Naive thymus-derived CD4-positive, alpha-beta T cell (primary cell): ENCODE data around the gene TPH2. TPM values are rescaled to one million over a fixed set of nuclear protein-coding genes. Genes with fewer than 3 reads are reported as not detected.

Experiments used
- ATAC-seq: fragments of 150-1000 bp; cut with Tn5 transposase; 2 replicates; pipeline ENCODE4 v1.10.0; 2021; ENCODE audit warnings: mild to moderate bottlenecking, moderate library complexity
- CTCF ChIA-PET: fragments of 350-600 bp; sonication (Branson Sonifier 250); formaldehyde crosslinking; loops from one replicate; lab custom pipeline; 2021; ENCODE audit warnings: antibody characterized with exemption; lab: Charles Lee
- POLR2A ChIA-PET: fragments of 350-600 bp; sonication (Branson Sonifier 250); formaldehyde crosslinking; loops from one replicate; lab custom pipeline; 2021; ENCODE audit warnings: antibody characterized with exemption, inconsistent platforms; lab: Charles Lee
- DNase-seq, 9 donors: peaks; one replicate each; pipeline versions ENCODE4 v3.0.0 to v3.0.0-alpha.2; 2020 to 2022; ENCODE audit warnings: mixed read lengths in 1 of 9
- H3K27ac ChIP-seq: one replicate; pipeline ENCODE4 v1.7.0; 2013; ENCODE audit warnings: mild to moderate bottlenecking, low read depth, low read length, moderate library complexity
- H3K27me3 ChIP-seq, 2 donors: one replicate each; pipeline ENCODE4 v1.7.0; 2013; ENCODE audit warnings: low read length in 2 of 2, mild to moderate bottlenecking in 2 of 2, moderate library complexity in 2 of 2; ENCODE audit not compliant: control insufficient read depth in 2 of 2, insufficient read depth in 2 of 2
- H3K36me3 ChIP-seq, 3 experiments: 1 replicate in 2 of 3; 2 replicates in 1 of 3; pipeline ENCODE4 v1.7.0; 2013; ENCODE audit warnings: low read length in 3 of 3, mild to moderate bottlenecking in 3 of 3, moderate library complexity in 1 of 3; ENCODE audit not compliant: insufficient read depth in 3 of 3, control insufficient read depth in 2 of 3
- H3K4me1 ChIP-seq, 2 donors: one replicate each; pipeline ENCODE4 v1.7.0; 2013; ENCODE audit warnings: low read length in 2 of 2, mild to moderate bottlenecking in 2 of 2, moderate library complexity in 1 of 2; ENCODE audit not compliant: control insufficient read depth in 2 of 2, insufficient read depth in 2 of 2
- H3K4me3 ChIP-seq: 2 replicates; pipeline ENCODE4 v1.7.0; 2013; ENCODE audit warnings: mild to moderate bottlenecking, low read length
- H3K9me3 ChIP-seq, 3 experiments: 1 replicate in 2 of 3; 2 replicates in 1 of 3; pipeline ENCODE4 v1.7.0; 2013; ENCODE audit warnings: low read length in 3 of 3; ENCODE audit not compliant: control insufficient read depth in 2 of 3
- H3K27ac Mint-ChIP-seq, 9 donors: one replicate each; pipeline ENCODE4 v1.8.0; 2020 to 2022; ENCODE audit warnings: mixed read lengths in 9 of 9, mild to moderate bottlenecking in 8 of 9, moderate library complexity in 5 of 9, inconsistent platforms in 2 of 9
- H3K27me3 Mint-ChIP-seq, 5 donors: one replicate each; pipeline ENCODE4 v1.8.0; 2021 to 2022; ENCODE audit warnings: mixed read lengths in 5 of 5, mild to moderate bottlenecking in 1 of 5
- H3K36me3 Mint-ChIP-seq, 5 donors: one replicate each; pipeline ENCODE4 v1.8.0; 2020 to 2022; ENCODE audit warnings: mixed read lengths in 5 of 5, mild to moderate bottlenecking in 3 of 5, inconsistent platforms in 1 of 5
- H3K4me1 Mint-ChIP-seq, 7 donors: one replicate each; pipeline ENCODE4 v1.8.0; 2020 to 2022; ENCODE audit warnings: mixed read lengths in 7 of 7, mild to moderate bottlenecking in 3 of 7, inconsistent platforms in 1 of 7
- H3K4me3 Mint-ChIP-seq, 10 donors: one replicate each; pipeline ENCODE4 v1.8.0; 2020 to 2022; ENCODE audit warnings: mild to moderate bottlenecking in 10 of 10, mixed read lengths in 10 of 10, moderate library complexity in 6 of 10, inconsistent platforms in 2 of 10
- H3K9me3 Mint-ChIP-seq, 11 donors: one replicate each; pipeline ENCODE4 v1.8.0; 2020 to 2022; ENCODE audit warnings: mixed read lengths in 11 of 11, mild to moderate bottlenecking in 4 of 11, inconsistent platforms in 1 of 11, moderate library complexity in 1 of 11
- intact Hi-C, 2 donors: fragments of 100-400 bp; cut with micrococcal nuclease; formaldehyde crosslinking; loops; one replicate each; pipeline ENCODE4 v1.15.1; 2023
- polyA plus RNA-seq, 2 donors: library from polyadenylated mRNA; unstranded; fragments of 300-500 nt; fragmentation: Illumina TruSeq; gene quantifications; one replicate each; pipeline ENCODE4 v1.2.3, GENCODE V29; 2021
- total RNA-seq, 6 experiments: library from RNA in 5 of 6; stranded (reverse) in 5 of 6; gene quantifications; 1 replicate in 5 of 6; 2 replicates in 1 of 6; pipeline ENCODE4 v1.2.3 and lab custom pipeline; 2021 to 2026

Gene TPH2
- total and polyA plus RNA-seq, 7 experiments from 2014 or later: 0.16 TPM; not detected in 6

DNA sequence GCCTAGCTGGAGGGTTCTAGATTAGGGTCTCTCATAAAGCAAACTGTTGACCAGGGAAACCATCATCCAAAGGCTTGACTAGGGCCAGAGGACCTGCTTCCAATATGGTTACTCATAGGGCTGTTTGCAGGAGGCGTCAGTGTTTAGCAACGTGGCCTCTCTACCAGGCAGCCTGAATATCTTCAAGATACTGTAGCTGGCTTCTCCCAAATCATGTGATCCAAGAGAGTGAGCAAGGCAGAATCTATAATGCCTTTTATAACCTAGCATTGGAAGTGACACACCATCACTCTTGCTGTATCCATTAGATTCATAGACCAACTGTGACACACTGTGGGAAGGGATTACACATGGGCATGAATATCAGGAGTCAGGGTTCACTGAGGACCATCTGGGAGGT, 17.3 kb downstream of the TPH2 start:
- H3K36me3 Mint-ChIP-seq: no peaks in the 10 kb centered on the region

DNA sequence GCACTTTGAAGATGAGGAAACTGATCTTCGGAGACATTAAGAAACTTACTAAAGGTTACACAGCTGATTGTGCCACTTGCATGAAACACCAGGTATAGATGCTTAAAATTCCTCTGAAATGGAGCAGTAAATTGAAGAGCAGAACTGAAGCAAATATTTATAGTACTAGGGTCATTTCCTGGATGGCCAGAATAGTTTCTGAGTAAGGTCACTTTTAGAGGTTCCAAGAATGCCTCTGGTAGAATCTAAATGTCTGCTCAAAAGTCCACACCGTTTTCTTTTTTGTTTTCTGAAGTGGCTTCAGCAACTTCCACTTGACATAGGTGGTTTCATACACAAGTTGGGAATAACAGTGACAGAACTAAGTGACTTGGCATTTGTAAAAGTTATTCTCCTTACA, 19.4 kb downstream of the TPH2 start:
- intact Hi-C loops: no loop called here
- no peak overlapping the region for H3K4me3 Mint-ChIP-seq
- Histone ChIP-seq H3K27me3 (peaks cover 0 to 3% of the 10 kb centered on the region in 2 donors), H3K4me3 (no peak overlapping the region), H3K27ac (no peak overlapping the region), H3K4me1 (no peaks in the 10 kb centered on the region), H3K9me3 (no peaks in the 10 kb centered on the region), H3K36me3 (no peaks in the 10 kb centered on the region)
- H3K27ac Mint-ChIP-seq: no peak overlapping the region
- no peaks in the 10 kb centered on the region for H3K36me3 Mint-ChIP-seq
- H3K27me3 Mint-ChIP-seq: peaks cover 8 to 26% (median 23%) of the 10 kb centered on the region in 5 donors
- H3K9me3 Mint-ChIP-seq: no peaks in the 10 kb centered on the region
- DNase-seq: no peak
- ATAC-seq: no peak
- ChIA-PET CTCF (no interaction called here), POLR2A (no interaction called here)
- no peaks in the 10 kb centered on the region for H3K4me1 Mint-ChIP-seq

More for the DNA sequence above, 17.3 kb downstream of the TPH2 start:
- Histone ChIP-seq H3K9me3 (no peaks in the 10 kb centered on the region), H3K36me3 (no peaks in the 10 kb centered on the region), H3K4me3 (no peak overlapping the region), H3K27me3 (peaks cover 0 to 3% of the 10 kb centered on the region in 2 donors), H3K27ac (no peak overlapping the region), H3K4me1 (no peaks in the 10 kb centered on the region)
- H3K4me1 Mint-ChIP-seq: no peaks in the 10 kb centered on the region
- intact Hi-C loops: no loop called here
- no peak overlapping the region for H3K4me3 Mint-ChIP-seq
- ChIA-PET CTCF (no interaction called here), POLR2A (no interaction called here)
- H3K27me3 Mint-ChIP-seq: peaks cover 4 to 20% (median 18%) of the 10 kb centered on the region in 5 donors
- ATAC-seq: no peak
- H3K27ac Mint-ChIP-seq: no peak overlapping the region
- no peak for DNase-seq
- no peaks in the 10 kb centered on the region for H3K9me3 Mint-ChIP-seq

DNA sequence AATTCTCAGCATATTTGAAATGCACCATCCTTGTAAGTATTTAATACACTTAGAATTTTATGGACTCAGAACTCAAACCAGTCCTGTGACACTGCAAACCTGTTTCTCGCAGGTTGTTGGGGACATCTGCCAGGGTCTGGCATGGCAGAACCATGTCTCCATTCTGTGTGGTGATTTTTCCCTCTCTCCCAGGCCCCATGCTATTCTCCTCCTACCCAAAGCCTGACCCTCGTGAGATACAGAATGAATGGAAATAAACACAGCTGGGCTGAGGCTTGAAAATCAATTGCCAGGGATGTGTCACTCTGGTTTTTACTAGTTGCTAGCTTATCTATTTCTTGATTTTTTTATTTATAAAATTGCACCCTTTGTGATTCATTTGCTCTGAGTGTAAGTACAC, 19.8 kb downstream of the TPH2 start:
- CTCF ChIA-PET: interaction anchor here (0.6 kb wide), 1 partner anchor 24 kb away, joined by 5 read pairs; no protein-coding TSS in a partner anchor
- ATAC-seq: no peak
- intact Hi-C loops: no loop called here

DNA sequence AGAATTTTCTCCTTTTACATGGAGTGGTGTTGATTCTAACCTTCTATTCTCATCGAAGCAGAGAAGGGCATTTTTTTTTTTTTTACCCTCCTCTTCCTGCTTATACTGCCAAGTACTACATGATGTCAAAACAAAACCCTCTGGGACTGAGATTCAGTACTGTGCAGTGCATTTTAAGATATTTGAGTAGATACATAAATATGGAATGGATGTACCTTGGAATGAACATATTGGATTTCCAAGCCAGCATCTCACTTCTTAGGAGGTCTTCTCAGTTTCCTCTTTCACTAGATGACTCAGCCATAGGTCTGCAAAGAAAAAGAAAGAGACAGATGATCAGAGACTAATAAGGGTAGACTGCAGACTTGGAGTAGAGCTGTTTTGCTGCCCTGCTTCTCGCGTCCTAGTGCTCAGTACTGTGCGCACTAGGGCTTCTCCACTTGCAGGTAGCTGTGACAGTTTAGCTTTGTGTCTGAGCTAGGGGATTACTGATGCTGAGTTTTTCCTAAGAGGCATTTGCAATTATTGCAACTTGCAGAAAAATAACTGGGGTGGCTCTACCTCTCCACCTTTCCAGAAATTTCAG, 20.4 kb downstream of the TPH2 start:
- POLR2A ChIA-PET: no interaction called here
- H3K36me3 ChIP-seq: no peaks in the 10 kb centered on the region

More for the DNA sequence above, 19.8 kb downstream of the TPH2 start:
- Mint-ChIP-seq H3K27me3 (peaks cover 8 to 26% (median 19%) of the 10 kb centered on the region in 5 donors), H3K4me1 (no peaks in the 10 kb centered on the region), H3K4me3 (no peak overlapping the region), H3K27ac (no peak overlapping the region), H3K36me3 (no peaks in the 10 kb centered on the region), H3K9me3 (no peaks in the 10 kb centered on the region)
- peaks cover 0 to 3% of the 10 kb centered on the region in 2 donors for H3K27me3 ChIP-seq
- no peak overlapping the region for H3K4me3 ChIP-seq
- H3K36me3 ChIP-seq: no peaks in the 10 kb centered on the region
- no peaks in the 10 kb centered on the region for H3K9me3 ChIP-seq
- no peaks in the 10 kb centered on the region for H3K4me1 ChIP-seq
- DNase-seq: no peak
- H3K27ac ChIP-seq: no peak overlapping the region
- POLR2A ChIA-PET: no interaction called here

DNA sequence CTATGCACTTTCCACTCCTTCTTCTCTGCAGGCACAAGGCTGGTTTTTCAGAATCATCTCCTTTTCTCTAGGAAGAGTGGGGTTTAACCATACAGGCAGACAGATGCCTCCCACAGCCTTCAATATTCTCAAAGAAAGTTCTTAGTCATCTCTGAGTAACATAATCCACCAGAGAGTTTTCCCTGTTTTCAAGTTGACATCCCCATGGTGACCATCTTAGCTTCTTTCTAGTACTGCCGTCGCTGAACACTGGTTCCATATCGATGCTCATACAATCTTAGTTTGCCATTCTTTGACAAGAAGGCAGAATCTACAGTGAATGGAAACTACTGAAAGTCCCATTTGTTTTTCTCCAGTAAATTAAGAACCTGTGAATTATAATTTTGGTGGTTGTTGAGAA, 28.6 kb downstream of the TPH2 start:
- ATAC-seq (no peak), DNase-seq (no peak)
- Histone ChIP-seq H3K36me3 (no peaks in the 10 kb centered on the region), H3K9me3 (no peaks in the 10 kb centered on the region), H3K27me3 (no peaks in the 10 kb centered on the region), H3K27ac (no peak overlapping the region), H3K4me3 (no peak overlapping the region), H3K4me1 (no peaks in the 10 kb centered on the region)
- intact Hi-C loops: no loop called here
- no peak overlapping the region for H3K4me3 Mint-ChIP-seq
- POLR2A ChIA-PET: no interaction called here
- peaks cover 23 to 39% (median 32%) of the 10 kb centered on the region in 5 donors for H3K27me3 Mint-ChIP-seq
- no peaks in the 10 kb centered on the region for H3K9me3 Mint-ChIP-seq
- CTCF ChIA-PET: no interaction called here
- no peaks in the 10 kb centered on the region for H3K36me3 Mint-ChIP-seq
- no peaks in the 10 kb centered on the region for H3K4me1 Mint-ChIP-seq
- H3K27ac Mint-ChIP-seq: no peak overlapping the region

More for the DNA sequence above, 20.4 kb downstream of the TPH2 start:
- CTCF ChIA-PET: interaction anchor here (0.6 kb wide), 1 partner anchor 25 kb away, joined by 5 read pairs; no protein-coding TSS in a partner anchor
- no peak overlapping the region for H3K27ac ChIP-seq
- no peak overlapping the region for H3K27ac Mint-ChIP-seq
- no peaks in the 10 kb centered on the region for H3K9me3 ChIP-seq
- no peak for ATAC-seq
- intact Hi-C loops: no loop called here
- no peaks in the 10 kb centered on the region for H3K4me1 Mint-ChIP-seq
- H3K4me3 Mint-ChIP-seq: no peak overlapping the region
- no peaks in the 10 kb centered on the region for H3K36me3 Mint-ChIP-seq
- no peaks in the 10 kb centered on the region for H3K9me3 Mint-ChIP-seq
- H3K4me3 ChIP-seq: no peak overlapping the region
- peaks cover 8 to 26% (median 17%) of the 10 kb centered on the region in 5 donors for H3K27me3 Mint-ChIP-seq
- DNase-seq: no peak
- H3K27me3 ChIP-seq: peaks cover 0 to 3% of the 10 kb centered on the region in 2 donors
- no peaks in the 10 kb centered on the region for H3K4me1 ChIP-seq

DNA sequence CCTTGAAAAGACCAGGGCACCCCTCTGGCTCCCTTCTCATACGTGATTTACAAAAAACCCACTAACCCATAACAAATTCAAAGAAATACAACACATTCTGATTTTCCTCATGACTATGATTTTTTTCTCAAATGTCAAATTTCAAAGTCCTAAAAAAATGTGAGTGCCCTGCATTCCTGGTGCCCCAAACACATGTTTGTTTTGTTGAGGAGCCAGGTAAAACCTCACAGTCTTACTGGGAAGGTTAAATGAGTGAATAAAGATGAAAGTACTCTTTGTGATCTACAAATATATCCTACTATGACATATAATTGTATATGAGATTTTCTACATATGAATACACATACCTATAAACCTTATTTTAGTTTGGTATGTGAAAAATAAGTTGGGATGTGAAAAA, 30.7 kb downstream of the TPH2 start:
- no peak for DNase-seq
- no peaks in the 10 kb centered on the region for H3K9me3 Mint-ChIP-seq

DNA sequence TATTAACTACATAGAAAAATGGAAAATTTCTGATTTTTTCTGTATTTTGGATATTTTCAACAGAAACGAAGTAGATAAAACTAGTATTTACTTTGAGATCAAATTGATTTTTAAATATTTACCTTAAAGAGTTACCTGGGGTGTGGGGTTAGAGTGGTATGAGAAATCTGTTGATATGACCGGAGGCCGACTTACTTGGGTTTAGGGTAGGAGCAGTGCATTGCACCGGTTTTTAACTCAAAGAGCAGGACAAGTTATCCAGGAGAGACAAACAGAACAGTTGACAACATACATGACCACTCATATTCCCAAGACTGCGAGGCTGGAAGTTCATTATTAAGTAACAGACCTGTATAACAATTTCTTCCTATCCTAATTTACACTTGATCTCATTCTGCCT, 31.4 kb downstream of the TPH2 start:
- POLR2A ChIA-PET: no interaction called here
- Mint-ChIP-seq H3K27me3 (peaks cover 21 to 43% (median 32%) of the 10 kb centered on the region in 5 donors), H3K27ac (no peak overlapping the region)

More for the DNA sequence above, 30.7 kb downstream of the TPH2 start:
- Histone ChIP-seq H3K27me3 (no peaks in the 10 kb centered on the region), H3K36me3 (no peaks in the 10 kb centered on the region), H3K4me3 (no peak overlapping the region), H3K9me3 (no peaks in the 10 kb centered on the region), H3K4me1 (no peaks in the 10 kb centered on the region), H3K27ac (no peak overlapping the region)
- peaks cover 0 to 4% (median 0%) of the 10 kb centered on the region in 7 donors for H3K4me1 Mint-ChIP-seq
- H3K36me3 Mint-ChIP-seq: no peaks in the 10 kb centered on the region
- ChIA-PET POLR2A (no interaction called here), CTCF (no interaction called here)
- H3K27ac Mint-ChIP-seq: no peak overlapping the region
- intact Hi-C loops: no loop called here
- peaks cover 23 to 43% (median 32%) of the 10 kb centered on the region in 5 donors for H3K27me3 Mint-ChIP-seq
- ATAC-seq: no peak
- no peak overlapping the region for H3K4me3 Mint-ChIP-seq

More for the DNA sequence above, 31.4 kb downstream of the TPH2 start:
- DNase-seq (no peak), ATAC-seq (no peak)
- CTCF ChIA-PET: no interaction called here
- H3K4me3 ChIP-seq: no peak overlapping the region
- H3K9me3 ChIP-seq: no peaks in the 10 kb centered on the region
- Mint-ChIP-seq H3K4me1 (peaks cover 0 to 4% (median 0%) of the 10 kb centered on the region in 7 donors), H3K9me3 (no peaks in the 10 kb centered on the region), H3K36me3 (no peaks in the 10 kb centered on the region), H3K4me3 (no peak overlapping the region)
- H3K4me1 ChIP-seq: no peaks in the 10 kb centered on the region
- no peaks in the 10 kb centered on the region for H3K36me3 ChIP-seq
- H3K27me3 ChIP-seq: no peaks in the 10 kb centered on the region
- no peak overlapping the region for H3K27ac ChIP-seq
- intact Hi-C loops: no loop called here
